Activated naive CD4-positive, alpha-beta T cell treated with anti-CD3 and anti-CD28 coated beads, Interleukin-2, amount 10 ng/mL, durations not matched to agents 5 hours and 36 hours (primary cell): ENCODE data around the gene NCAPD3. TPM values are rescaled to one million over a fixed set of nuclear protein-coding genes. Genes with fewer than 3 reads are reported as not detected.

ENCODE experiments used
- total RNA-seq, 2 experiments: library from RNA; stranded (reverse); gene quantifications; one replicate each; pipeline ENCODE4 v1.2.3, GENCODE V29; 2021

Gene NCAPD3, protein sequence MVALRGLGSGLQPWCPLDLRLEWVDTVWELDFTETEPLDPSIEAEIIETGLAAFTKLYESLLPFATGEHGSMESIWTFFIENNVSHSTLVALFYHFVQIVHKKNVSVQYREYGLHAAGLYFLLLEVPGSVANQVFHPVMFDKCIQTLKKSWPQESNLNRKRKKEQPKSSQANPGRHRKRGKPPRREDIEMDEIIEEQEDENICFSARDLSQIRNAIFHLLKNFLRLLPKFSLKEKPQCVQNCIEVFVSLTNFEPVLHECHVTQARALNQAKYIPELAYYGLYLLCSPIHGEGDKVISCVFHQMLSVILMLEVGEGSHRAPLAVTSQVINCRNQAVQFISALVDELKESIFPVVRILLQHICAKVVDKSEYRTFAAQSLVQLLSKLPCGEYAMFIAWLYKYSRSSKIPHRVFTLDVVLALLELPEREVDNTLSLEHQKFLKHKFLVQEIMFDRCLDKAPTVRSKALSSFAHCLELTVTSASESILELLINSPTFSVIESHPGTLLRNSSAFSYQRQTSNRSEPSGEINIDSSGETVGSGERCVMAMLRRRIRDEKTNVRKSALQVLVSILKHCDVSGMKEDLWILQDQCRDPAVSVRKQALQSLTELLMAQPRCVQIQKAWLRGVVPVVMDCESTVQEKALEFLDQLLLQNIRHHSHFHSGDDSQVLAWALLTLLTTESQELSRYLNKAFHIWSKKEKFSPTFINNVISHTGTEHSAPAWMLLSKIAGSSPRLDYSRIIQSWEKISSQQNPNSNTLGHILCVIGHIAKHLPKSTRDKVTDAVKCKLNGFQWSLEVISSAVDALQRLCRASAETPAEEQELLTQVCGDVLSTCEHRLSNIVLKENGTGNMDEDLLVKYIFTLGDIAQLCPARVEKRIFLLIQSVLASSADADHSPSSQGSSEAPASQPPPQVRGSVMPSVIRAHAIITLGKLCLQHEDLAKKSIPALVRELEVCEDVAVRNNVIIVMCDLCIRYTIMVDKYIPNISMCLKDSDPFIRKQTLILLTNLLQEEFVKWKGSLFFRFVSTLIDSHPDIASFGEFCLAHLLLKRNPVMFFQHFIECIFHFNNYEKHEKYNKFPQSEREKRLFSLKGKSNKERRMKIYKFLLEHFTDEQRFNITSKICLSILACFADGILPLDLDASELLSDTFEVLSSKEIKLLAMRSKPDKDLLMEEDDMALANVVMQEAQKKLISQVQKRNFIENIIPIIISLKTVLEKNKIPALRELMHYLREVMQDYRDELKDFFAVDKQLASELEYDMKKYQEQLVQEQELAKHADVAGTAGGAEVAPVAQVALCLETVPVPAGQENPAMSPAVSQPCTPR (N-terminal part only)
- 10 to 100 TPM; 90.9 to 92.7 TPM for total RNA-seq

DNA sequence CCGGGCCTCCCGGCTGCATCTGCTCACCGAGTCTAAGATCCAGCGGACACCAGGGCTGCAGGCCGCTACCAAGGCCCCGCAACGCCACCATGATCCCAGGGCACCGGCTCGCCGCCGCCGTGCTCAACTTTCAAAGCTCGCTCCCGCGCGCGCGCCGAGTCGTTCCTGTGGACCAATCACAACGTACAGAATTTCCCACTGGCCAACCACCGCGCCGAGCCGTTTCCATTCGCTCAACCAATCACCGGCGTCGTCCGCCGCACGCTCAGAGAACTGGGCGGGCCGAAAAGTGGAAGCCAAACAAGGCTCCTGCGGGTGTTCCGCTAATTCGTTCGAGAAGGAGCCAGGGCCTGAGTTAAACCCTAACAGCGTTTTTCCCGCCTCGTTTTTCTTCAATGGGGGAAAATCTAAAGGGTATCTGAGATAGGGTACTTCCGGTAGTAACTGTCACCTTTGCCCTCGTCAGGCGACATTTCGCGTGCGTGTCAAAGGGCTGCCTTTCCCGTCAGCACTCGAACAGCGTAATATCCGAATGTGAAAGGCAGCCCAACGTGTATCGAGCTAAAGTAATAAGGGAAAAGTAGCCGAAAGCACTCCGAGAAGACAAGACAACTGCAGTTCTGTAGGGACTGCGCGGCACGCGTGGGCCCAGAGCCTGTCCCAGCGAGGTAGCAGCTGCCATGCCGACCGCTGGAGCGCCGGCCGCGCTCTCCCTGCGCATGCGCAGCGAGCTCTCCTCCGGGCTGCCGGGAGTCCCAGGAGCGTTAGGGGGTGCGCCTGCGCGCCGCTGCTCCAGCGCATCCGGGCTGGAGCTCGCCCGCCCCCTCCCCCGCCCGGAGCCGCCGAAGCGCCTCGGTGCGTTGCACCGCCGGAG is at the start of gene NCAPD3, which contains the start of gene VPS26B:
Gene NCAPD3, minus strand, starts transcription at position 132 of the 874 bp plus-strand sequence. Its CDS starts 41 bp downstream, at position 91.
Gene VPS26B, plus strand, starts transcription at position 836 of the 874 bp plus-strand sequence. CDS start 452 bp downstream, outside the sequence.

GRCh38 chr11:134253188-134253993 is 29.6 kb upstream of the NCAPD3 start, which contains the start of the genes ACAD8 and THYN1:
Gene ACAD8, plus strand, starts transcription at chr11:134253568. Its CDS starts 33 bp downstream, at chr11:134253601.
Gene THYN1, minus strand, starts transcription at chr11:134253352. Its CDS starts 470 bp downstream, at chr11:134252882.

Other genes with a start within 250 kb of the NCAPD3 start
- gene JAM3, start 154.9 kb downstream of the NCAPD3 start, total RNA-seq = 1 to 10 TPM; 5.2 to 5.4 TPM
- 10 to 100 TPM; 63.8 to 64.3 TPM for gene VPS26B, start 704 bp upstream of the NCAPD3 start, total RNA-seq
- gene THYN1, start 29.4 kb upstream of the NCAPD3 start, total RNA-seq = 10 to 100 TPM; 56.3 to 57.1 TPM
- 10 to 100 TPM; 21.3 to 21.8 TPM for gene ACAD8, start 29.6 kb upstream of the NCAPD3 start, total RNA-seq
- 1 to 10 TPM; 7.8 to 8.5 TPM for gene GLB1L3, start 52.4 kb upstream of the NCAPD3 start, total RNA-seq
- 1 to 10 TPM; 2.2 to 2.3 TPM for gene GLB1L2, start 108.0 kb upstream of the NCAPD3 start, total RNA-seq
- gene B3GAT1, start 188.3 kb upstream of the NCAPD3 start, total RNA-seq = 1 to 10 TPM; 2.1 to 3.0 TPM